HepG2 (cell line): ENCODE data around the gene CTIF. TPM values are rescaled to one million over a fixed set of nuclear protein-coding genes. Genes with fewer than 3 reads are reported as not detected.

Experiments used
- ATAC-seq: fragments of 200-7000 bp; cut with Tn5 transposase; 3 replicates; pipeline ENCODE4 v1.9.1; 2020; ENCODE audit warnings: mild to moderate bottlenecking, moderate library complexity
- BruUV-seq: library from RNA; stranded (reverse); fragments of 400-500 nt; replicated peaks from 2 replicates; lab custom pipeline; 2021; lab: Mats Ljungman, UMichigan
- CTCF ChIA-PET: fragments of 300-600 bp; formaldehyde crosslinking; extraction: SDS; loops from one replicate; lab custom pipeline; 2021; ENCODE audit warnings: low total read pairs, inconsistent platforms, low intra/inter-chr PET ratio; lab: Yijun Ruan, JAX
- POLR2A ChIA-PET: fragments of 350-600 bp; sonication (Branson Sonifier 250); formaldehyde crosslinking; loops from one replicate; lab custom pipeline; 2020; ENCODE audit warnings: antibody characterized with exemption, inconsistent platforms; lab: Yijun Ruan, JAX
- DNase-seq: peaks from one replicate; pipeline ENCODE4 v3.0.0-alpha.2; 2015; ENCODE audit warnings: low spot score
- FAIRE-seq: peaks from 3 replicates; lab custom pipeline; 2011; peaks lifted over from hg19 to GRCh38; lab: Jason Lieb, UNC
- H2AFZ ChIP-seq: one replicate; pipeline ENCODE4 v1.6.1; 2011; ENCODE audit warnings: low read length, inconsistent platforms
- H3K27ac ChIP-seq: fragments of 300-600 bp; 3 replicates; pipeline ENCODE4 v1.8.0; 2011; ENCODE audit warnings: mixed run types, mild to moderate bottlenecking, mixed read lengths, low read length, inconsistent platforms; ENCODE audit not compliant: insufficient read depth; ENCODE audit errors: extremely low read length
- H3K27me3 ChIP-seq, 2 experiments: fragments of 200-600 bp in 1 of 2; 2 replicates in 1 of 2; 3 replicates in 1 of 2; pipeline versions ENCODE4 v1.6.0 to v1.8.0; 2011; ENCODE audit warnings: low read length in 2 of 2, mild to moderate bottlenecking in 2 of 2, moderate library complexity in 2 of 2, inconsistent platforms in 1 of 2; ENCODE audit not compliant: insufficient read depth in 2 of 2, control insufficient read depth in 1 of 2
- H3K36me3 ChIP-seq, 2 experiments: fragments of 200-600 bp in 1 of 2; replicated peaks in 1 of 2; 2 replicates in 1 of 2; 3 replicates in 1 of 2; pipeline versions ENCODE4 v1.5.1 to v1.8.0; 2011; ENCODE audit warnings: low read length in 2 of 2, inconsistent platforms in 1 of 2; ENCODE audit not compliant: insufficient read depth in 2 of 2, control insufficient read depth in 1 of 2
- H3K4me1 ChIP-seq: 2 replicates; pipeline ENCODE4 v1.5.1; 2012; ENCODE audit warnings: low read length, inconsistent platforms; ENCODE audit not compliant: insufficient read depth
- H3K4me2 ChIP-seq: 2 replicates; pipeline ENCODE4 v1.6.0; 2011; ENCODE audit warnings: low read depth, low read length, inconsistent platforms
- H3K4me3 ChIP-seq, 3 experiments: fragments of 200-600 bp in 1 of 3; sonication (generic), shearing (Covaris generic) in 1 of 3; replicated peaks in 1 of 3; 2 replicates each; pipeline ENCODE4 v1.5.1; 2011 to 2016; ENCODE audit warnings: low read length in 3 of 3, inconsistent platforms in 2 of 3, low read depth in 2 of 3, mild to moderate bottlenecking in 2 of 3, control low read depth in 1 of 3, mixed read lengths in 1 of 3; ENCODE audit not compliant: insufficient read depth in 1 of 3
- H3K79me2 ChIP-seq: one replicate; pipeline ENCODE4 v1.6.1; 2011; ENCODE audit warnings: low read length, inconsistent platforms; ENCODE audit not compliant: insufficient read depth
- H3K9ac ChIP-seq: 2 replicates; pipeline ENCODE4 v1.6.0; 2011; ENCODE audit warnings: mild to moderate bottlenecking, low read depth, low read length, inconsistent platforms; ENCODE audit not compliant: insufficient read depth
- H3K9me3 ChIP-seq: 2 replicates; pipeline ENCODE4 v1.5.1; 2012; ENCODE audit warnings: mild to moderate bottlenecking, low read length
- H4K20me1 ChIP-seq: 2 replicates; pipeline ENCODE4 v1.6.0; 2011; ENCODE audit warnings: inconsistent platforms, mild to moderate bottlenecking, low read length, moderate library complexity; ENCODE audit not compliant: insufficient read depth
- CREM ChIP-seq, 2 experiments: sonication (generic) in 1 of 2; formaldehyde crosslinking in 1 of 2; IDR thresholded peaks; 2 replicates each; pipeline versions ENCODE4 v1.4.0 to v1.6.1; 2016 to 2020; ENCODE audit warnings: antibody characterized with exemption in 1 of 2, mild to moderate bottlenecking in 1 of 2, missing genetic modification reagents in 1 of 2
- FOXA1 ChIP-seq, 2 experiments: fragments of 450-650 bp in 1 of 2; sonication (generic) in 1 of 2; formaldehyde crosslinking in 1 of 2; IDR thresholded peaks; 2 replicates each; pipeline versions ENCODE4 v1.4.0 to v1.6.1; 2016 to 2020; ENCODE audit warnings: missing genetic modification reagents in 1 of 2
- HOXA3 ChIP-seq: sonication (generic); formaldehyde crosslinking; IDR thresholded peaks from 2 replicates; pipeline ENCODE4 v1.5.0; 2020; ENCODE audit warnings: missing genetic modification reagents
- MXD4 ChIP-seq: IDR thresholded peaks from 2 replicates; pipeline ENCODE4 v1.6.1; 2016; ENCODE audit warnings: mild to moderate bottlenecking, missing biosample characterization, missing genetic modification reagents
- RORA ChIP-seq: sonication (generic); formaldehyde crosslinking; IDR thresholded peaks from 2 replicates; pipeline ENCODE4 v1.5.0; 2020; ENCODE audit warnings: mild to moderate bottlenecking, missing genetic modification reagents, moderate library complexity
- ZBTB7A ChIP-seq: sonication (generic); formaldehyde crosslinking; IDR thresholded peaks from 2 replicates; pipeline ENCODE4 v1.8.0; 2022; ENCODE audit warnings: mild to moderate bottlenecking, missing genetic modification reagents
- ZNF432 ChIP-seq: sonication (generic); formaldehyde crosslinking; IDR thresholded peaks from 2 replicates; pipeline ENCODE4 v1.5.0; 2020; ENCODE audit warnings: missing genetic modification reagents, mild to moderate bottlenecking, borderline replicate concordance
- ZNF446 ChIP-seq: sonication (generic); formaldehyde crosslinking; IDR thresholded peaks from 2 replicates; pipeline ENCODE4 v1.5.0; 2020; ENCODE audit warnings: mild to moderate bottlenecking, missing genetic modification reagents
- ZNF547 ChIP-seq: sonication (generic); formaldehyde crosslinking; IDR thresholded peaks from 2 replicates; pipeline ENCODE4 v1.5.1; 2020; ENCODE audit warnings: mild to moderate bottlenecking, missing genetic modification reagents
- WGBS: methylation state at CpG from one replicate; pipeline ENCODE4 v1.1.6; 2017; ENCODE audit warnings: low lambda C conversion rate; 5-methylcytosine and 5-hydroxymethylcytosine counted together
- in situ Hi-C: cut with HindIII; loops from 2 replicates; pipeline ENCODE4 v1.10.0; 2017; ENCODE audit warnings: low pct_unique_long_range_greater_than_20kb; ENCODE audit not compliant: extremely low pct_ligation_motif_present
- intact Hi-C: fragments of 100-400 bp; cut with micrococcal nuclease; formaldehyde crosslinking; loops from one replicate; pipeline ENCODE4 v1.10.0; 2022; ENCODE audit not compliant: unreplicated experiment
- polyA plus RNA-seq, 8 experiments: library from polyadenylated mRNA; depleted of rRNA in 3 of 8; stranded (reverse) in 7 of 8; unstranded in 1 of 8; fragments of >200 nt; fragmentation: Illumina TruSeq in 4 of 8; extraction: Trizol in 4 of 8; gene quantifications; 2 replicates each; pipeline versions ENCODE4 v1.2.1 to v1.2.3, GENCODE V29; 2011 to 2016; ENCODE audit warnings: low read depth in 4 of 8, missing spikeins in 1 of 8, mixed read lengths in 1 of 8; ENCODE audit not compliant: insufficient read depth in 1 of 8
- total RNA-seq, 5 experiments: library from RNA; depleted of rRNA; stranded (reverse); fragments of >200 nt; fragmentation: Illumina TruSeq; extraction: Trizol; gene quantifications; 2 replicates each; pipeline ENCODE4 v1.2.3, GENCODE V29; 2016; ENCODE audit warnings: low read depth in 1 of 5
- TF ChIP-seq, protein P1 (sequence below), 2 experiments: IDR thresholded peaks; 2 replicates each; pipeline ENCODE4 v1.6.1; 2011 to 2012; ENCODE audit warnings: low read length in 2 of 2, borderline replicate concordance in 1 of 2, low read depth in 1 of 2, mild to moderate bottlenecking in 1 of 2, moderate library complexity in 1 of 2
- TF ChIP-seq, protein P2 (sequence below), 2 experiments: sonication (generic) in 1 of 2; formaldehyde crosslinking in 1 of 2; IDR thresholded peaks; 2 replicates each; pipeline versions ENCODE4 v1.4.0 to v1.6.1; 2016 to 2020; ENCODE audit warnings: borderline replicate concordance in 1 of 2, low read depth in 1 of 2, mild to moderate bottlenecking in 1 of 2, missing genetic modification reagents in 1 of 2
- TF ChIP-seq, protein P3 (sequence below): sonication (generic); formaldehyde crosslinking; IDR thresholded peaks from 2 replicates; pipeline ENCODE4 v1.9.0; 2021; ENCODE audit warnings: missing genetic modification reagents, mild to moderate bottlenecking, borderline replicate concordance

CTIF gene
- total and polyA plus RNA-seq, 2 of the 13 experiments (the other 11 are each of a cell fraction or from before 2014, with no cell fraction given) = 18.2 to 28.0 TPM

DNA sequence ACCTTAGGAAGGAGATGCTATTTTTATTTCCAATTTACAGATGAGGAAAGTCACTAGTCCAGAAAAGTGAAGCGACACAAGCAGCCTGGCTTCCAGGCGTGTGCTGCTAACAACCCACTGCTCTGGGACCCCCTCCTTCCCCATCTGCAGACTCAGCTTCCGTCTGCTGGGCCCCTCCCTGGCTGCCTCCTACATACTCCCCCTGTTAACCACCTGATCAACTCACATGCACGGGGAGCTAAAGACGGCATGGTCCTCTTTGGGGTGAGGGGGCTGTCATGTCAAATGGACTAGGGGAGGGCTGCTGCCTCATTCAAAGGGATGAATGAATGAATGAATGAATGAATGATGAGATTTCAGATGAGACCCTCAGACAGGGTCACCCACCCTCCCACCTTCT, 184.2 kb downstream of the CTIF start:
- no peak overlapping the region for H3K4me3 ChIP-seq
- H3K27me3 ChIP-seq = no peaks in the 10 kb centered on the region
- in situ Hi-C loops = no loop called here
- no peak overlapping the region for H2AFZ ChIP-seq
- POLR2A ChIA-PET = no interaction called here
- intact Hi-C loops = no loop called here
- H3K9me3 ChIP-seq = no peaks in the 10 kb centered on the region
- no peaks in the 10 kb centered on the region for H3K4me1 ChIP-seq
- ATAC-seq = no peak
- BruUV-seq = no TSS peak
- H3K9ac ChIP-seq = no peak overlapping the region
- FAIRE-seq = no peak
- H3K27ac ChIP-seq = no peak overlapping the region
- no peaks in the 10 kb centered on the region; the same call in 1 of the 2 replicates for H4K20me1 ChIP-seq
- H3K36me3 ChIP-seq = peaks cover 9 to 29% of the 10 kb centered on the region in 2 experiments; a peak in 4 of 5 replicates
- no peak for DNase-seq
- 95% methylated on average over 5 of the region's 5 CpGs for WGBS
- CTCF ChIA-PET = no interaction called here
- TF ChIP-seq HOXA3 (CRISPR knock-in tag) = no peak
- TF ChIP-seq ZBTB7A (CRISPR knock-in tag) = no peak
- no peak for TF ChIP-seq ZNF432 (CRISPR knock-in tag)
- TF ChIP-seq ZNF446 (CRISPR knock-in tag) = no peak
- no peak for TF ChIP-seq ZNF547 (CRISPR knock-in tag)
- TF ChIP-seq, protein P1, sequence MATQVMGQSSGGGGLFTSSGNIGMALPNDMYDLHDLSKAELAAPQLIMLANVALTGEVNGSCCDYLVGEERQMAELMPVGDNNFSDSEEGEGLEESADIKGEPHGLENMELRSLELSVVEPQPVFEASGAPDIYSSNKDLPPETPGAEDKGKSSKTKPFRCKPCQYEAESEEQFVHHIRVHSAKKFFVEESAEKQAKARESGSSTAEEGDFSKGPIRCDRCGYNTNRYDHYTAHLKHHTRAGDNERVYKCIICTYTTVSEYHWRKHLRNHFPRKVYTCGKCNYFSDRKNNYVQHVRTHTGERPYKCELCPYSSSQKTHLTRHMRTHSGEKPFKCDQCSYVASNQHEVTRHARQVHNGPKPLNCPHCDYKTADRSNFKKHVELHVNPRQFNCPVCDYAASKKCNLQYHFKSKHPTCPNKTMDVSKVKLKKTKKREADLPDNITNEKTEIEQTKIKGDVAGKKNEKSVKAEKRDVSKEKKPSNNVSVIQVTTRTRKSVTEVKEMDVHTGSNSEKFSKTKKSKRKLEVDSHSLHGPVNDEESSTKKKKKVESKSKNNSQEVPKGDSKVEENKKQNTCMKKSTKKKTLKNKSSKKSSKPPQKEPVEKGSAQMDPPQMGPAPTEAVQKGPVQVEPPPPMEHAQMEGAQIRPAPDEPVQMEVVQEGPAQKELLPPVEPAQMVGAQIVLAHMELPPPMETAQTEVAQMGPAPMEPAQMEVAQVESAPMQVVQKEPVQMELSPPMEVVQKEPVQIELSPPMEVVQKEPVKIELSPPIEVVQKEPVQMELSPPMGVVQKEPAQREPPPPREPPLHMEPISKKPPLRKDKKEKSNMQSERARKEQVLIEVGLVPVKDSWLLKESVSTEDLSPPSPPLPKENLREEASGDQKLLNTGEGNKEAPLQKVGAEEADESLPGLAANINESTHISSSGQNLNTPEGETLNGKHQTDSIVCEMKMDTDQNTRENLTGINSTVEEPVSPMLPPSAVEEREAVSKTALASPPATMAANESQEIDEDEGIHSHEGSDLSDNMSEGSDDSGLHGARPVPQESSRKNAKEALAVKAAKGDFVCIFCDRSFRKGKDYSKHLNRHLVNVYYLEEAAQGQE (IDR thresholded peaks at IDR 0.05; ENCODE audit: borderline replicate concordance in 1 of 2, low read depth in 1 of 2, low read length in 2 of 2) = no peak
- no peak for TF ChIP-seq RORA (CRISPR knock-in tag)
- TF ChIP-seq, protein P2, sequence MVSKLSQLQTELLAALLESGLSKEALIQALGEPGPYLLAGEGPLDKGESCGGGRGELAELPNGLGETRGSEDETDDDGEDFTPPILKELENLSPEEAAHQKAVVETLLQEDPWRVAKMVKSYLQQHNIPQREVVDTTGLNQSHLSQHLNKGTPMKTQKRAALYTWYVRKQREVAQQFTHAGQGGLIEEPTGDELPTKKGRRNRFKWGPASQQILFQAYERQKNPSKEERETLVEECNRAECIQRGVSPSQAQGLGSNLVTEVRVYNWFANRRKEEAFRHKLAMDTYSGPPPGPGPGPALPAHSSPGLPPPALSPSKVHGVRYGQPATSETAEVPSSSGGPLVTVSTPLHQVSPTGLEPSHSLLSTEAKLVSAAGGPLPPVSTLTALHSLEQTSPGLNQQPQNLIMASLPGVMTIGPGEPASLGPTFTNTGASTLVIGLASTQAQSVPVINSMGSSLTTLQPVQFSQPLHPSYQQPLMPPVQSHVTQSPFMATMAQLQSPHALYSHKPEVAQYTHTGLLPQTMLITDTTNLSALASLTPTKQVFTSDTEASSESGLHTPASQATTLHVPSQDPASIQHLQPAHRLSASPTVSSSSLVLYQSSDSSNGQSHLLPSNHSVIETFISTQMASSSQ (IDR thresholded peaks at IDR 0.05; ENCODE audit: low read depth) = no peak
- TF ChIP-seq, protein P2 (CRISPR knock-in tag; IDR thresholded peaks at IDR 0.05; ENCODE audit: borderline replicate concordance) = no peak
- no peak for TF ChIP-seq FOXA1 (IDR thresholded peaks at IDR 0.05)
- no peak for TF ChIP-seq FOXA1 (CRISPR knock-in tag; IDR thresholded peaks at IDR 0.05)
- TF ChIP-seq CREM (IDR thresholded peaks at IDR 0.05) = no peak
- no peak for TF ChIP-seq CREM (CRISPR knock-in tag; IDR thresholded peaks at IDR 0.05)
- TF ChIP-seq, protein P3, sequence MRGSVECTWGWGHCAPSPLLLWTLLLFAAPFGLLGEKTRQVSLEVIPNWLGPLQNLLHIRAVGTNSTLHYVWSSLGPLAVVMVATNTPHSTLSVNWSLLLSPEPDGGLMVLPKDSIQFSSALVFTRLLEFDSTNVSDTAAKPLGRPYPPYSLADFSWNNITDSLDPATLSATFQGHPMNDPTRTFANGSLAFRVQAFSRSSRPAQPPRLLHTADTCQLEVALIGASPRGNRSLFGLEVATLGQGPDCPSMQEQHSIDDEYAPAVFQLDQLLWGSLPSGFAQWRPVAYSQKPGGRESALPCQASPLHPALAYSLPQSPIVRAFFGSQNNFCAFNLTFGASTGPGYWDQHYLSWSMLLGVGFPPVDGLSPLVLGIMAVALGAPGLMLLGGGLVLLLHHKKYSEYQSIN (CRISPR knock-in tag) = no peak
- no peak for TF ChIP-seq MXD4 (CRISPR knock-in tag)
- H3K79me2 ChIP-seq = no peaks in the 10 kb centered on the region
- no peak overlapping the region for H3K4me2 ChIP-seq
